ENCODE measurements around the gene CRELD2.

GRCh38 chr22:49922926-49923325 lies 4.5 kb downstream of the CRELD2 start:
- TF ChIP-seq CTCF (IDR thresholded peaks at IDR 0.05; ENCODE audit: borderline replicate concordance, extremely low read depth, low read length, poor library complexity, severe bottlenecking) (no peak), EZH2 (IDR thresholded peaks at IDR 0.05; ENCODE audit: borderline replicate concordance, low read depth, low read length, severe bottlenecking) (no peak)
